IMR-90 (cell line): ENCODE results near the gene MFAP4. TPM values are rescaled to one million over a fixed set of nuclear protein-coding genes. Genes with fewer than 3 reads are reported as not detected.

Experiments used
- ATAC-seq: fragments of 200-7000 bp; cut with Tn5 transposase; 2 replicates; pipeline ENCODE4 v1.9.1; 2020; ENCODE audit warnings: low read depth, mild to moderate bottlenecking, moderate library complexity
- BruUV-seq: library from RNA; stranded (reverse); fragments of 400-500 nt; replicated peaks from 2 replicates; lab custom pipeline; 2021; lab: Mats Ljungman, UMichigan
- CTCF ChIA-PET: fragments of 300-600 bp; formaldehyde crosslinking; extraction: SDS; loops from one replicate; lab custom pipeline; 2021; ENCODE audit warnings: antibody characterized with exemption; lab: Yijun Ruan, JAX
- POLR2A ChIA-PET: fragments of 300-600 bp; sonication (Branson Sonifier 250); formaldehyde crosslinking; loops from one replicate; lab custom pipeline; 2022; ENCODE audit warnings: antibody characterized with exemption; ENCODE audit not compliant: unreplicated experiment; lab: Charles Lee
- DNase-seq: peaks from one replicate; pipeline ENCODE4 v3.0.0; 2013
- H2AFZ ChIP-seq: replicated peaks from 2 replicates; pipeline ENCODE3; 2013; ENCODE audit warnings: low read length, mild to moderate bottlenecking; ENCODE audit not compliant: poor library complexity
- H2AK5ac ChIP-seq: 2 replicates; pipeline ENCODE4 v1.6.1; 2013; ENCODE audit warnings: low read depth, low read length, inconsistent platforms
- H2AK9ac ChIP-seq: replicated peaks from 2 replicates; pipeline ENCODE3; 2013; ENCODE audit warnings: mild to moderate bottlenecking, low read depth, low read length, moderate library complexity; ENCODE audit not compliant: poor library complexity
- H2BK120ac ChIP-seq: 2 replicates; pipeline ENCODE4 v1.6.1; 2013; ENCODE audit warnings: low read depth, low read length, inconsistent platforms
- H2BK15ac ChIP-seq: 3 replicates; pipeline ENCODE4 v1.6.1; 2013; ENCODE audit warnings: low read depth, low read length, inconsistent platforms
- H2BK20ac ChIP-seq: 2 replicates; pipeline ENCODE4 v1.6.1; 2013; ENCODE audit warnings: low read depth, mild to moderate bottlenecking, inconsistent platforms, low read length, moderate library complexity
- H2BK5ac ChIP-seq: 2 replicates; pipeline ENCODE4 v1.6.1; 2013; ENCODE audit warnings: mild to moderate bottlenecking, low read depth, low read length, inconsistent platforms; ENCODE audit not compliant: poor library complexity, severe bottlenecking
- H3K14ac ChIP-seq: replicated peaks from 2 replicates; pipeline ENCODE4 v1.6.1; 2013; ENCODE audit warnings: low read depth, low read length, inconsistent platforms
- H3K18ac ChIP-seq: 2 replicates; pipeline ENCODE4 v1.6.1; 2013; ENCODE audit warnings: low read depth, low read length, control low read depth
- H3K23ac ChIP-seq: 2 replicates; pipeline ENCODE4 v1.6.1; 2013; ENCODE audit warnings: low read depth, low read length, inconsistent platforms
- H3K27ac ChIP-seq: 2 replicates; pipeline ENCODE4 v1.5.1; 2013; ENCODE audit warnings: mild to moderate bottlenecking, control low read depth, low read length; ENCODE audit not compliant: insufficient read depth
- H3K27me3 ChIP-seq: 2 replicates; pipeline ENCODE4 v1.6.1; 2013; ENCODE audit warnings: low read length; ENCODE audit not compliant: control insufficient read depth, insufficient read depth
- H3K36me3 ChIP-seq: 2 replicates; pipeline ENCODE4 v1.6.1; 2013; ENCODE audit warnings: low read length, mixed read lengths; ENCODE audit not compliant: control insufficient read depth, insufficient read depth
- H3K4ac ChIP-seq: 2 replicates; pipeline ENCODE4 v1.6.1; 2013; ENCODE audit warnings: low read depth, low read length, inconsistent platforms
- H3K4me1 ChIP-seq: 2 replicates; pipeline ENCODE4 v1.6.1; 2013; ENCODE audit warnings: low read length, mixed read lengths; ENCODE audit not compliant: control insufficient read depth, insufficient read depth
- H3K4me2 ChIP-seq: 2 replicates; pipeline ENCODE4 v1.6.1; 2013; ENCODE audit warnings: low read depth, mild to moderate bottlenecking, control low read depth, low read length, moderate library complexity
- H3K4me3 ChIP-seq: 2 replicates; pipeline ENCODE4 v1.5.1; 2013; ENCODE audit warnings: low read depth, mild to moderate bottlenecking, control low read depth, low read length, moderate library complexity; ENCODE audit not compliant: insufficient read depth
- H3K56ac ChIP-seq: 2 replicates; pipeline ENCODE4 v1.6.1; 2013; ENCODE audit warnings: low read length, inconsistent platforms; ENCODE audit not compliant: insufficient read depth; ENCODE audit errors: extremely low read depth
- H3K79me1 ChIP-seq, 2 experiments: 2 replicates each; pipeline ENCODE4 v1.6.1; 2013; ENCODE audit warnings: low read length in 2 of 2, inconsistent platforms in 1 of 2, low read depth in 1 of 2
- H3K9ac ChIP-seq: 2 replicates; pipeline ENCODE4 v1.6.1; 2013; ENCODE audit warnings: low read depth, low read length, control low read depth
- H3K9me1 ChIP-seq: 2 replicates; pipeline ENCODE4 v1.6.1; 2013; ENCODE audit warnings: low read length, inconsistent platforms; ENCODE audit not compliant: insufficient read depth
- H3K9me3 ChIP-seq: 2 replicates; pipeline ENCODE4 v1.6.1; 2013; ENCODE audit warnings: low read length; ENCODE audit not compliant: control insufficient read depth, insufficient read depth
- H4K20me1 ChIP-seq: 2 replicates; pipeline ENCODE4 v1.6.1; 2013; ENCODE audit warnings: low read length, inconsistent platforms; ENCODE audit not compliant: insufficient read depth
- H4K5ac ChIP-seq: 2 replicates; pipeline ENCODE4 v1.6.1; 2013; ENCODE audit warnings: mild to moderate bottlenecking, low read depth, low read length, control low read depth
- H4K8ac ChIP-seq, 2 experiments: 2 replicates each; pipeline ENCODE4 v1.6.1; 2013; ENCODE audit warnings: low read depth in 2 of 2, low read length in 2 of 2, control low read depth in 1 of 2, inconsistent platforms in 1 of 2
- H4K91ac ChIP-seq: 2 replicates; pipeline ENCODE4 v1.6.1; 2013; ENCODE audit warnings: low read depth, low read length, inconsistent platforms; ENCODE audit not compliant: insufficient read depth
- BHLHE40 ChIP-seq: fragments of 150-350 bp; IDR thresholded peaks from 2 replicates; pipeline ENCODE4 v1.6.1; 2016; ENCODE audit warnings: mild to moderate bottlenecking, low read depth, low read length
- CEBPB ChIP-seq: IDR thresholded peaks from 2 replicates; pipeline ENCODE4 v1.6.1; 2012; ENCODE audit warnings: low read depth, low read length, improper control_type of control experiment
- CHD1 ChIP-seq: IDR thresholded peaks from 2 replicates; pipeline ENCODE4 v1.6.1; 2012; ENCODE audit warnings: low read depth, low read length, improper control_type of control experiment
- FOS ChIP-seq: fragments of 150-350 bp; IDR thresholded peaks from 2 replicates; pipeline ENCODE4 v1.6.1; 2016; ENCODE audit warnings: low read depth, low read length
- MAFK ChIP-seq: IDR thresholded peaks from 2 replicates; pipeline ENCODE4 v1.6.1; 2012; ENCODE audit warnings: low read depth, low read length, improper control_type of control experiment
- MAZ ChIP-seq: IDR thresholded peaks from 2 replicates; pipeline ENCODE4 v1.6.1; 2012; ENCODE audit warnings: low read depth, mild to moderate bottlenecking, low read length, improper control_type of control experiment, moderate library complexity, borderline replicate concordance
- MXI1 ChIP-seq: IDR thresholded peaks from 2 replicates; pipeline ENCODE4 v1.6.1; 2012; ENCODE audit warnings: low read depth, mild to moderate bottlenecking, low read length, moderate library complexity, borderline replicate concordance
- NFE2L2 ChIP-seq: fragments of 150-350 bp; IDR thresholded peaks from 2 replicates; pipeline ENCODE4 v1.6.1; 2016; ENCODE audit warnings: low read depth, mild to moderate bottlenecking, low read length
- POLR2A ChIP-seq: IDR thresholded peaks from 2 replicates; pipeline ENCODE4 v1.6.1; 2012; ENCODE audit warnings: mild to moderate bottlenecking, low read depth, low read length
- RAD21 ChIP-seq: IDR thresholded peaks from 2 replicates; pipeline ENCODE4 v1.6.1; 2012; ENCODE audit warnings: low read length, improper control_type of control experiment
- RCOR1 ChIP-seq: IDR thresholded peaks from 2 replicates; pipeline ENCODE4 v1.6.1; 2012; ENCODE audit warnings: mild to moderate bottlenecking, low read length, improper control_type of control experiment; ENCODE audit not compliant: insufficient replicate concordance
- RFX5 ChIP-seq: IDR thresholded peaks from 2 replicates; pipeline ENCODE4 v1.8.0; 2012; ENCODE audit warnings: low read depth, mild to moderate bottlenecking, low read length, moderate library complexity
- SMC3 ChIP-seq: fragments of 150-350 bp; IDR thresholded peaks from 2 replicates; pipeline ENCODE4 v1.6.1; 2016; ENCODE audit warnings: low read depth, mild to moderate bottlenecking, antibody characterized with exemption, low read length, moderate library complexity
- WGBS, 2 experiments: methylation state at CpG; one replicate each; pipeline versions ENCODE4 v1.1.5 to v1.1.7; 2013; ENCODE audit warnings: missing lambda C conversion rate in 2 of 2; ENCODE audit not compliant: insufficient read length in 1 of 2; ENCODE audit errors: extremely low coverage in 2 of 2; 5-methylcytosine and 5-hydroxymethylcytosine counted together
- dilution Hi-C: fragments of 300-500 bp; cut with HindIII; formaldehyde crosslinking; loops from one replicate; pipeline ENCODE4 v1.14.3; 2018; ENCODE audit warnings: low sequenced_read_pairs; ENCODE audit not compliant: unreplicated experiment
- in situ Hi-C: fragments of 300-500 bp; cut with MboI; formaldehyde crosslinking; loops from 3 replicates; pipeline ENCODE4 v1.14.3; 2019; ENCODE audit warnings: low sequenced_read_pairs, inconsistent platforms, mixed read lengths
- intact Hi-C: fragments of 100-400 bp; cut with micrococcal nuclease; formaldehyde crosslinking; loops from 2 replicates; pipeline ENCODE4 v1.10.0; 2022
- polyA plus RNA-seq, 3 experiments: library from polyadenylated mRNA; depleted of rRNA; stranded (reverse); fragments of >200 nt; gene quantifications; 2 replicates each; pipeline ENCODE4 v1.2.3, GENCODE V29; 2012; ENCODE audit warnings: low replicate concordance in 1 of 3
- total RNA-seq: library from RNA; depleted of rRNA; stranded (reverse); fragments of >200 nt; gene quantifications from 2 replicates; pipeline ENCODE4 v1.2.3, GENCODE V29; 2012
- TF ChIP-seq, protein P1 (sequence below): fragments of 150-350 bp; IDR thresholded peaks from 2 replicates; pipeline ENCODE4 v1.6.1; 2017; ENCODE audit warnings: mild to moderate bottlenecking, antibody characterized with exemption, low read length, low read depth
- TF ChIP-seq, protein P2 (sequence below): conservative IDR thresholded peaks from 2 replicates; pipeline ENCODE4 v1.5.1; 2012; ENCODE audit warnings: mild to moderate bottlenecking, low read depth, low read length, improper control_type of control experiment

The MFAP4 gene
- total and polyA plus RNA-seq, 2 of the 4 experiments (the other 2 are of a cell fraction), result 7.0 to 71.6 TPM

DNA sequence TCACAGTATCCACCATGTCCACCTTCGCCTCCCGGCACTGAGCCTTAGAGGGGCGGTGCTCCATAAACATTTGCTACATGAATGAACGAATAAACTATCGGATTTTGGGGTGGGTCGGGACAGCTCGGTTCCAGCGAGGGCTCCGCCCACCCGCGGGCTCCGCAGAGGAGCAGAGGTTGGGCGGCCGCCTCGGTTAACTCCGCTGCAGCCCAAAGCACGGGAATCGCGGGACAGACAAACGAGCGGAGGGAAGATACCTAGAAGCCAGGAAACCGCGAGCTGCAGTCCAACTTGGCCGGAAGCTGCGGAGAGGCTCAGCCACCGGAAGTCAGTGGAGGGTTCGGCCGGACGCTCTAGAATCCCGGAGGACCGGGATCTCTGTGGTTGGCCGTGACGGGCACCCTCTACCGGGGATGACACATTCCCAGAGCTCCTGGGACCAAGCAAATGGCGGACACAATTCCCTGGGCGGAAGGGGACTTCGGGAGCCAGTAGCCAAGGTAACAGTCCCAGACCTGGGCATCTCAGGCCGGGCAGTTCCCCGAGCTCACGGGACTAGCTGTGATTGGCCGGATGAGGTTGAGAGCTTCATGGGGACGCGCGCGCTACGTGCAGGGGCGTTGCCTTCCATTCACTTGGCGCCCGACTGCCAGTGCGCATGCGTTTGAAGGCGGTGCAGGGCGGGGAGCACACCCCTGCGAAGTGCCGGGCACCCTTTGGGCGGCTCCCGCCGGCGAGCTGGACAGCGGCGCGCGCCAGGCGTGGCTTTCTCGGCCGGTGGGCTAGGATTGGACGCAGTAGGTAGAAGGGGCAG, 9.2 kb downstream of the MFAP4 start:
- BruUV-seq, result no TSS peak
- peak overlapping the region; percentile 60; the same call in 1 of the 2 replicates for H2BK20ac ChIP-seq
- DNase-seq, result peak; percentile 99
- peak; percentile 91 for TF ChIP-seq POLR2A
- peak; percentile 86 for TF ChIP-seq BHLHE40
- TF ChIP-seq, protein P1, sequence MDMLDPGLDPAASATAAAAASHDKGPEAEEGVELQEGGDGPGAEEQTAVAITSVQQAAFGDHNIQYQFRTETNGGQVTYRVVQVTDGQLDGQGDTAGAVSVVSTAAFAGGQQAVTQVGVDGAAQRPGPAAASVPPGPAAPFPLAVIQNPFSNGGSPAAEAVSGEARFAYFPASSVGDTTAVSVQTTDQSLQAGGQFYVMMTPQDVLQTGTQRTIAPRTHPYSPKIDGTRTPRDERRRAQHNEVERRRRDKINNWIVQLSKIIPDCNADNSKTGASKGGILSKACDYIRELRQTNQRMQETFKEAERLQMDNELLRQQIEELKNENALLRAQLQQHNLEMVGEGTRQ, result no peak
- TF ChIP-seq, protein P2, sequence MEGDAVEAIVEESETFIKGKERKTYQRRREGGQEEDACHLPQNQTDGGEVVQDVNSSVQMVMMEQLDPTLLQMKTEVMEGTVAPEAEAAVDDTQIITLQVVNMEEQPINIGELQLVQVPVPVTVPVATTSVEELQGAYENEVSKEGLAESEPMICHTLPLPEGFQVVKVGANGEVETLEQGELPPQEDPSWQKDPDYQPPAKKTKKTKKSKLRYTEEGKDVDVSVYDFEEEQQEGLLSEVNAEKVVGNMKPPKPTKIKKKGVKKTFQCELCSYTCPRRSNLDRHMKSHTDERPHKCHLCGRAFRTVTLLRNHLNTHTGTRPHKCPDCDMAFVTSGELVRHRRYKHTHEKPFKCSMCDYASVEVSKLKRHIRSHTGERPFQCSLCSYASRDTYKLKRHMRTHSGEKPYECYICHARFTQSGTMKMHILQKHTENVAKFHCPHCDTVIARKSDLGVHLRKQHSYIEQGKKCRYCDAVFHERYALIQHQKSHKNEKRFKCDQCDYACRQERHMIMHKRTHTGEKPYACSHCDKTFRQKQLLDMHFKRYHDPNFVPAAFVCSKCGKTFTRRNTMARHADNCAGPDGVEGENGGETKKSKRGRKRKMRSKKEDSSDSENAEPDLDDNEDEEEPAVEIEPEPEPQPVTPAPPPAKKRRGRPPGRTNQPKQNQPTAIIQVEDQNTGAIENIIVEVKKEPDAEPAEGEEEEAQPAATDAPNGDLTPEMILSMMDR, result no peak
- no peak for TF ChIP-seq RFX5
- TF ChIP-seq FOS, result no peak
- no peak for TF ChIP-seq CHD1
- no peak for TF ChIP-seq RAD21
- TF ChIP-seq NFE2L2, result no peak
- no peak for TF ChIP-seq CEBPB
- TF ChIP-seq RCOR1, result peak; percentile 51
- no peak for TF ChIP-seq SMC3
- TF ChIP-seq MAFK, result no peak
- peak; percentile 89 for TF ChIP-seq MXI1
- TF ChIP-seq MAZ, result peak; percentile 55; the same call in 1 of the 2 replicates

More for the DNA sequence above, 9.2 kb downstream of the MFAP4 start:
- Histone ChIP-seq H4K91ac (peak overlapping the region; percentile 97), H3K9me1 (peaks cover 17% of the 10 kb centered on the region), H2BK15ac (peak overlapping the region; percentile 63; the same call in 1 of the 3 replicates), H3K4me1 (peaks cover 12% of the 10 kb centered on the region; the same call in 1 of the 2 replicates), H3K27me3 (no peaks in the 10 kb centered on the region), H3K18ac (peak overlapping the region; percentile 75), H3K4ac (peak overlapping the region; percentile 96), H3K36me3 (peaks cover 30% of the 10 kb centered on the region), H2AK9ac (peak overlapping the region; percentile 89), H3K56ac (peak overlapping the region; percentile 87), H3K79me1 (peaks cover 29 to 48% of the 10 kb centered on the region in 2 experiments), H3K4me3 (peak overlapping the region; percentile 66), H2AFZ (peak overlapping the region; percentile 98), H2BK120ac (peak overlapping the region; percentile 76; the same call in 1 of the 2 replicates), H4K20me1 (peaks cover 16% of the 10 kb centered on the region), H3K14ac (peak overlapping the region; percentile 91), H3K9ac (peak overlapping the region; percentile 82), H3K9me3 (no peaks in the 10 kb centered on the region), H2AK5ac (peak overlapping the region; percentile 51; the same call in 1 of the 2 replicates), H4K5ac (peak overlapping the region; percentile 85), H3K27ac (peak overlapping the region; percentile 90), H3K23ac (peak overlapping the region; percentile 86), H3K4me2 (peak overlapping the region; percentile 63), H2BK5ac (peak overlapping the region; percentile 92), H4K8ac (peak overlapping the region; percentile 69 to 90)
- CTCF ChIA-PET, result interaction anchor here (1.0 to 1.8 kb wide), 2 partner anchors 15 to 69 kb away, joined by 8 to 16 read pairs; partner anchors contain the start of gene B9D1
- peak; percentile 95 for ATAC-seq
- POLR2A ChIA-PET, result interaction anchor here (0.6 to 1.5 kb wide), 5 partner anchors 9 to 132 kb away, joined by 3 to 12 read pairs (median 5); partner anchors contain the start of gene MFAP4
- WGBS, 2 experiments, result 0% methylated on average over 36 of the region's 67 CpGs; no CpG with 5 or more reads in 1 of the 2 experiments
- dilution Hi-C loops, result no loop called here
- intact Hi-C loops, result loop anchor here (5.0 kb wide), 1 partner anchor 384 kb away; no protein-coding TSS in a partner anchor
- in situ Hi-C loops, result no loop called here
